HG03432 (cell line): ENCODE results near the gene ETDC.
A peak's percentile ranks its signal among the peaks of the same experiment; 100 is the strongest.
"Not testable (repeated sequence)": the region's sequence is repeated elsewhere in the genome, so short reads cannot be mapped to it uniquely, and the experiment has no call there.

Experiments used
- ATAC-seq: cut with Tn5 transposase; IDR thresholded peaks from one replicate; pipeline ENCODE4 v1.9.1; 2021; ENCODE audit warnings: mild to moderate bottlenecking, moderate library complexity; ENCODE audit not compliant: unreplicated experiment

The ETDC gene

DNA sequence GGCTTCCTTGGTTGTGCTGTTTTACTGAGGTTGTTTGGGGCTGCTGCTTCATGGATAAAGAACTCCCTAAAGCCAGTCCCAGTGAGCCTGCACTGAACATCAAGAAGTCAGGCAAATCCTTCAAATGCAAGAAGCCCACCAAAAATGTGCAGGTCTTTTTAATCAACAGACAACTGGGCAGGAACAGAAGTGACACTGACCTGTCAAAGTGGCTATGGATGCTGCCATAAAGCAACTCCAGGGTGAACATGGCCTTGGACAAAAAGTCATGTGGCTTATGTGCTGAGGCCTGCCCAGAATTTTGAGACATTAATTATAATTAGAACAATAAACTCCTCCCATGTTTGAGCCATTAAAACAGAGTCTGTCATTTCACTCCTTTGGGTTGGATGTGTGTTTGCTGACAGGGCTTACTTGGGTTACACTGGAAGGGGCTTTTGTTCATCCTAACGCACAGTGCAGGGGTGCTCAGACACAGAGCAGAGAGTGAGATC, at the start of gene ETDC:
Gene ETDC (plus strand): TSS at position 51 of the 494 bp plus-strand sequence. CDS start 0 bp downstream, at position 51.
- no peak for ATAC-seq

DNA sequence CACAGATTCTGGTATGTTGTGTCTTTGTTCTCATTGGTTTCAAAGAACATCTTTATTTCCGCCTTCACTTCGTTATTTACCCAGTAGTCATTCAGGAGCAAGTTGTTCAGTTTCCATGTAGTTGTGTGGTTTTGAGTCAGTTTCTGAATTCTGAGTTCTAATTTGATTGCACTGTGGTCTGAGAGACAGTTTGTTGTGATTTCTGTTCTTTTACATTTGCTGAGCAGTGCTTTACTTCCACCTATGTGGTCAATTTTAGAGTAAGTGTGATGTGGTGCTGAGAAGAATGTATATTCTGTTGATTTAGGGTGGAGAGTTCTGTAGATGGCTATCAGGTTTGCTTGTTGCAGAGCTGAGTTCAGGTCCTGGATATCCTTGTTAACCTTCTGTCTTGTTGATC, 48.3 kb upstream of the ETDC start:
- not testable (repeated sequence) for ATAC-seq

GRCh38 chrX:135263376-135263775, 45.9 kb upstream of the ETDC start:
- not testable (repeated sequence) for ATAC-seq

GRCh38 chrX:135264206-135264605, 45.1 kb upstream of the ETDC start:
- no peak for ATAC-seq

GRCh38 chrX:135273162-135273561, 36.1 kb upstream of the ETDC start:
- ATAC-seq = no peak

DNA sequence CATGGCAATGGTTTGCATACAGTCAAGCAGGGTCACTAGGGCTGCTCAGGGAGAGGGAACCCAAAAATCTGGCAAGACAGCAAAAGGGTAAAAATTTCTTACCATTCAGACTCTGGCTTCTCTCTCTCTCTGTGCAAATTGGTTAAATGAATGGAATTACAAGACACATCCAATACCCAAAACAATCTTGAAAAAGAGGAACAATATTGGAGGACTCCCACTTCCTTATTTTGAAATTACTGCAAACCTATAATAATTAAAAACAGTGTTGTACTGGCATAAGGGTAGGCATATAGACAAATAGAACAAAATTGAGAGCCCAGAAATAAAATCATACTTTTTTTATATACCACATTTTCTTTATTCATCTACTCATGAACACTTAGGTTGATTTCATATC, 33.3 kb upstream of the ETDC start:
- ATAC-seq = no peak

GRCh38 chrX:135287266-135287823, 21.9 kb upstream of the ETDC start:
- no peak for ATAC-seq

GRCh38 chrX:135295238-135295943, 13.9 kb upstream of the ETDC start:
- ATAC-seq = peak; percentile 100

DNA sequence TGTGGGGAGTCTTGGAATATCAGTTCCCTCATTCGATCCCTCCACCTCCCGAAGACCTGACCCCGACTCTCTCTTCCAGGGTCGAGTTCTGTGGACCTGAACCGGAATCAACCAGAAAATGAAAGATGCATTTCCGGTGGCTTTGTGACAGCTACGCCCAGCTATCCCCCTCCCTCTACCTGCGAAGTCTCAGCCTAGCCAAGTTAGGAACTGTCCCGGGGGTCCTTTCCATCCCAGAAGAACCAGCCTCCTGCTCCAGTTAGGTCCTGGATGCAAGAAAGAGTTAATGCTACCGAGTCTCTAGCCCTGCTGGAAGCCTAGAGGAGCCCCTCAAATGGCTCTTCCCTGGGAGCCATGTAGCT, 13.4 kb upstream of the ETDC start:
- ATAC-seq = peak; percentile 80

GRCh38 chrX:135302269-135302873, 6.9 kb upstream of the ETDC start:
- ATAC-seq = no peak

GRCh38 chrX:135304741-135305140, 4.5 kb upstream of the ETDC start:
- no peak for ATAC-seq

DNA sequence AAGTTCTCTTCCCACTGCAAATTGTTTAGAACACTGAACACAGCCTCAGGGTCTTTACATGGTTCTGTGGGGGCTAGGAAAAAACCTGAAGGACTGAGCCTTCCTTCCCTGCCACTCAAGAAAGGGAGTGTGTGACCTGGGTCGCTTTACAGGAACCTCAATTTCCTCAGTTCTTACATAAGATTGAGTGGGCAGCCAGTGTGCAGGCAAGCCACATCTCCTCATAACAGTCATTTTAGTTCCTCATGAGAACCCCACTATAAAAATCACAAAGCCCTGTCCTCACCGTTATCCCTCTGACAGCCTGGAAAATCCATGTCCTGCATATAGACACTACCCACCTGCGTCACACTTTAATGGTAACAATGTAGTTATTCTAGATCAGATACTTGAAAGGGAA, 2.1 kb upstream of the ETDC start:
- ATAC-seq = no peak

DNA sequence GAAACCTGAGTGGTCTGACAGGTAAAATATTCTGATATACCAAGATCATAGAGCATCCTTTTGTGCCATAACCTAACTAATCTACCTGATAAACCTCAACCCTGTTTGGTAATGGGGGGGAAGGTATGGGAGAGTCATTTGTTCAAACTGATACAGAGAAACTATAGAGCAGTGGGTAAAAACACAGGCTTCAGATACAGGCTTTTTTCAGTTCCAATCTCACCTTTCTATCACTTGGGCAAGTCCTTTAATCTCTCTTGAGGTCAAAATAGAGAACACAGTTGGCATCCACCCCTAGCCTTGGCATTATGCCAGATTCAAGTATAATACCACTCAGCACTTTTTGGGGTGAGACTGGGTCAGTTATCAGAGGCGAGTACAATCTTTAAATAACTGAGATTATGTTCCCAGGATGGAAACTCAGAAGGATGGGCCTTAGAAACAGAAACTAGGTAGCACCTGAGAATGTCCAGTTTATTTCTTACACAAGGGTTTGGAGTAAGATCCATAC, 880 bp upstream of the ETDC start:
- no peak for ATAC-seq

DNA sequence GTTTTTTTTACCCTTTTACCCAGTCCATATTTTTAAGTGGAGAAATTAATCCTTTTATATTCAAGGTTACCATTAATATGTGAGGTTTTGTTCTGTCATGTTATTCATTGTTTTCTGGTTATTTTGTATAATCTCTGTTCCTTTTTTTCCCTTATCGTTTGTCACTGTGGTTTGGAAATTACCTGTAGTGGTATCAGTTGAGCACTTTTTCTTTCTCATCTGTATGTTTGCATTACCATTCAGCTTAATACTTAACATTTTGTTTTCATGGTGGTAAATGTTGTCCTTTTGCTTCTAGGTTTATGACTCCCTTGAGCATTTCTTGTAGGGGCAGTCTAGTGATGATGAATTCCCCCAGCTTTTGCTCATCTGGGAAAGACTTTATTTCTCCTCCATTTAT, 6.6 kb downstream of the ETDC start:
- ATAC-seq = peak; percentile 65

DNA sequence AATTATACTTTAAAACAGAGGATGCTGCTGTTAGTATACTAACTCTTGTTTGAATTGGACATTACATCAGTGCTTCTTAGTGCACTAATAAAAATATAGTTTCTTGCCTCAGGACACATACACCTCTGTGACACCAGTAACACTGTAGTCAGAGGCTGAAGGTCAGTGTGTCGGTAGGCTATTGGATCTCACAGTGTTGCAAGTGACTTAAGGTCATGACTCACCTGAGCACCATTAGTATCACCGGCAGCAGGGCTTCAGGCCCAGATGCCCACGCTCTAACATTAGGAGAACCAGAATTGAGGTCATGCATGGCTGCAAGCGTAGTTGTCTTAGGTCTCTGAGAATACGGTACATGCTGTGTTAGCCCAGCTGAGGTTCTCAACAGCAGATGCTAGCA, 15.2 kb downstream of the ETDC start:
- ATAC-seq = no peak

- ATAC-seq = not testable (repeated sequence)
Observed at GRCh38 chrX:135325036-135325818, 15.9 kb downstream of the ETDC start.

DNA sequence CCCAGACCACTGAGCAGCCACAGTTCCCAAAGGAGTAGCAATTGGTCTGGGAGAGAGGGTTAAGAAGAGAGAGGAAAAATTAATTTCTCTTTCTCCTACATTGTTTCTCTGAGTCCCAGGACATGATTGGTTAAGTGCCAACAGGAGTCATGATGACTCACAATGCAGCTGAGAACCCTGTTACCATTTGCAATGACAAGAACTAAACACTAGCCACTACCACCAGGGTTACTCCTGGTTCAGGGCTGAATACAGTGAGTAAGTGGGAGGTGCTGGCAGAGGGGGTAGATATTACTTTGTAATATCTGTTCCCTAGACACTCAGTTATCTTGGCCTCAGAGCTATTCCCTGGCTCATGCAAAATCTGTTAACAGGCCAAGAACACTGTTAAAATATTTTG, 18.0 kb downstream of the ETDC start:
- ATAC-seq = no peak

- no peak for ATAC-seq
Observed at GRCh38 chrX:135328421-135329005, 19.2 kb downstream of the ETDC start.

- ATAC-seq = no peak
Observed at GRCh38 chrX:135330706-135331105, 21.4 kb downstream of the ETDC start.

DNA sequence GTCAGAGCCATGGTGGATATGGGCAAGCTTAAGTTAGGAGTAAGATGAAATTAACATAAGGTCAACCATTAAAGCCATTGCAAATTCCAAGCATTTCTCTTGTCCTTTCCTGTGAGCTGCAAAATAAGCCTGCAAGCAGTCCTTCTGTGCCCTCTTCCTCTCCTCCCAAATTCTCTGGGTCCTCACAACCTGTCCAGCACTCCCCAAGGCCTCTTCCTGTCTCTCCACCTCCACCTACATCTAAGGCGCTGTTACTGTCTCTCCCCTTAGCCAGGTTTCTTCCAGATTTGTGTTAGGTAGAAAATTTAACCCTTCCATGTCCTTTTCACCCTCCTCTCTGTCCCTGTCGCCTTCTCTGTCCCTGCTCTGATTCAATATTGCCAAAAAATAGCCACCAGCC, 22.2 kb downstream of the ETDC start:
- no peak for ATAC-seq

GRCh38 chrX:135340831-135341230, 31.6 kb downstream of the ETDC start:
- no peak for ATAC-seq
